Nasal cavity respiratory epithelium epithelial cell of viscerocranial mucosa (primary cell): ENCODE data around the gene GET4. TPM values are rescaled to one million over a fixed set of nuclear protein-coding genes. Genes with fewer than 3 reads are reported as not detected.

Source experiments
- total RNA-seq: library from RNA; depleted of rRNA; stranded (reverse); fragments of >200 nt; gene quantifications from 2 replicates; pipeline ENCODE4 v1.2.3, GENCODE V29; 2014

The GET4 gene
- 36.4 and 44.1 TPM in 2 replicates for total RNA-seq

DNA sequence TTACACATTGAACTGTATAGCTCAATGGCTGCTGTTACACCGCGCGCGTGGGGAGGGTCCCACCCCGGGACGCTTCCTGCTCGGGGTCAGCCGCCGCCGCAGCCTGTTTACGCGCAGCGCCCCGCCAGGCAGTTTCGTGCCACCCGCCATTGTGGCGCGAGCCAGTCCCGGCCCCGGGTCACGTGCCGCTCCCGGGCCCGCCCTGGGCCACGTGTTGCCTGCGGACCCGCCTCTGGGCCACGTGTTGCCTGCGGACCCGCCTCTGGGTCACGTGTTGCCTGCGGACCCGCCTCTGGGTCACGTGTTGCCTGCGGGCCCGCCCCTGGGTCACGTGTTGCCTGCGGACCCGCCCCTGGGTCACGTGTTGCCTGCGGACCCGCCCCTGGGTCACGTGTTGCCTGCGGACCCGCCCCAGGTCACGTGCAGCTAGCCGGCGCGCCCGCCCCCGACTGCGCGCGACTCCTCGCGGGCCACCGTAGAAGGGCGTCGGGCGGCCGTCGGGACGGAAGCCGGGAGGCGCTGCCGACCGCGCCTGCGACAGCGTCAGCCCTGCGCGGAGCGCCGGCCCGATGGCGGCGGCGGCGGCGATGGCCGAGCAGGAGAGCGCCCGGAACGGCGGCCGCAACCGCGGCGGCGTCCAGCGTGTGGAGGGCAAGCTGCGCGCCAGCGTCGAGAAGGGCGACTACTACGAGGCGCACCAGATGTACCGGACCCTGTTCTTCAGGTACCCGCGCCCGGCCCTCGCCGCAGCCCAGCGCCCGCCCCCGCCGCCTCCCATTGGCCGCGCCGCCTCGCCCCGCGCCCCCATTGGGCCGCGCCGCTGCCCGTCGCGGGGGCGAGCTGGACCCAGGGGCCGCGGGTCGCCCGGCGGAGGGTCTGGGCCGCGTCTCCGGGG is at the start of gene GET4:
Gene GET4 (plus strand): TSS at position 478 of the 895 bp plus-strand sequence. CDS start 92 bp downstream, at position 570.

GRCh38 chr7:832167-832967 is 44.0 kb upstream of the GET4 start, which contains the start of gene SUN1:
SUN1 (plus strand) TSS chr7:832476; CDS start chr7:832525, 49 bp downstream.

Other genes starting within 250 kb of the GET4 start
- gene DNAAF5, start 149.9 kb upstream of the GET4 start, total RNA-seq, result 8.9 and 36.7 TPM in 2 replicates
- 6.2 and 13.6 TPM in 2 replicates for gene PRKAR1B, start 149.3 kb upstream of the GET4 start, total RNA-seq
- gene SUN1, start 44.1 kb upstream of the GET4 start, total RNA-seq, result 127 and 239 TPM in 2 replicates
- 9.9 and 43.6 TPM in 2 replicates for gene ADAP1, start 78.1 kb downstream of the GET4 start, total RNA-seq
- gene COX19, start 99.0 kb downstream of the GET4 start, total RNA-seq, result 15.7 and 25.7 TPM in 2 replicates
- 0.21 and 0.34 TPM in 2 replicates for gene CYP2W1, start 106.6 kb downstream of the GET4 start, total RNA-seq
- gene GPR146, start 168.0 kb downstream of the GET4 start, total RNA-seq, result 0.68 and 1.2 TPM in 2 replicates
- gene GPER1, start 211.6 kb downstream of the GET4 start, total RNA-seq, result under 0.01 and 0.21 TPM in 2 replicates